ENCODE results near the gene ARMC2.

GRCh38 chr6:108944707-108945680 lies 96.8 kb downstream of the ARMC2 start:
- TF ChIP-seq CTCF (IDR thresholded peaks at IDR 0.05; ENCODE audit: low read depth, low read length, poor library complexity, severe bottlenecking), result no peak
- TF ChIP-seq EZH2phosphoT487 (IDR thresholded peaks at IDR 0.05; ENCODE audit: borderline replicate concordance, low read length), result no peak

All from DOHH2 (cell line).